Measurements from ENCODE around the gene SIM2.

DNA sequence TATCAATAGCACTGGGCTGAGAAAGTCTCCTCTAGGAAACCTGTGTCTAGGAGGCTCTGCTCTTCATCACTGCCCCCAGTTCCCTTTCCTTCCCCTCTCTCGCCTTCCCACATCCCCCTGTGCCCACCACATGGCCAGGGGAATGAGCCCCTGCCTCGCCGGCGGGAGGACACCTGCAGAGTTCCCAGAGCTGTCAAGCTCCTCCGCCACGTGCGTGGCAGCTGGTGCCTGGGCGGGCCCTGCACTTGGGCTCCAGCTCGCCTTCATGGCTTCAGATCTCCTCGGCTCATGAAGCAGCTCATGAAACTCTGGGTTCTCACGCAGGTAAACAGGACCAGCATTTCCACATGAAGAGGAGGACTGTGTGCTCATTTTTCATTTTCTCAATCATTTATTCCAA is 62.8 kb downstream of the SIM2 start:
- TF ChIP-seq, protein P1, sequence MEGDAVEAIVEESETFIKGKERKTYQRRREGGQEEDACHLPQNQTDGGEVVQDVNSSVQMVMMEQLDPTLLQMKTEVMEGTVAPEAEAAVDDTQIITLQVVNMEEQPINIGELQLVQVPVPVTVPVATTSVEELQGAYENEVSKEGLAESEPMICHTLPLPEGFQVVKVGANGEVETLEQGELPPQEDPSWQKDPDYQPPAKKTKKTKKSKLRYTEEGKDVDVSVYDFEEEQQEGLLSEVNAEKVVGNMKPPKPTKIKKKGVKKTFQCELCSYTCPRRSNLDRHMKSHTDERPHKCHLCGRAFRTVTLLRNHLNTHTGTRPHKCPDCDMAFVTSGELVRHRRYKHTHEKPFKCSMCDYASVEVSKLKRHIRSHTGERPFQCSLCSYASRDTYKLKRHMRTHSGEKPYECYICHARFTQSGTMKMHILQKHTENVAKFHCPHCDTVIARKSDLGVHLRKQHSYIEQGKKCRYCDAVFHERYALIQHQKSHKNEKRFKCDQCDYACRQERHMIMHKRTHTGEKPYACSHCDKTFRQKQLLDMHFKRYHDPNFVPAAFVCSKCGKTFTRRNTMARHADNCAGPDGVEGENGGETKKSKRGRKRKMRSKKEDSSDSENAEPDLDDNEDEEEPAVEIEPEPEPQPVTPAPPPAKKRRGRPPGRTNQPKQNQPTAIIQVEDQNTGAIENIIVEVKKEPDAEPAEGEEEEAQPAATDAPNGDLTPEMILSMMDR (IDR thresholded peaks at IDR 0.05; ENCODE audit: borderline replicate concordance, extremely low read depth, low read length, poor library complexity, severe bottlenecking): no peak
- TF ChIP-seq EZH2 (IDR thresholded peaks at IDR 0.05; ENCODE audit: borderline replicate concordance, low read depth, low read length, severe bottlenecking): no peak

Data from DND-41 (cell line).